ENCODE results near the gene BNC2.

BNC2 gene

DNA sequence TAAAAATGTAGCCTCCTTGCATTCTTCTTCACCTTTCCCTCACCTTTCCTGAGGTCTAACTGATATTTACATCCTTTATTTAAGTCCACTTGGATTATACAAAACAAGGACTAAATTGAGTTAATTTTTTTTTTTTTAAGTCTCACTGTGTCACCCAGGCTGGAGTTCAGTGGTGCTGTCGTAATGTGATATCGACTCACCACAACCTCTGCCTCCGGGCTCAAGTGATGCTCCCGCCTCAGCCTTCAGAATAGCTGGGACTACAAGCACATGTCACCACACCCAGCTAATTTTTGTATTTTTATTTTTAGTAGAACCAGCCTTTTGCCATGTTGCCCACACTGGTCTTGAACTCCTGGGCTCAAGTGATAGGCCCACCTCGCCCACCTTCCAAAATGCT is 195.3 kb downstream of the BNC2 start:
- DNase-seq (ENCODE audit: low spot score) (no peak), ATAC-seq (ENCODE audit: low read depth) (no peak)
- no peaks in the 10 kb centered on the region for H3K27me3 ChIP-seq (ENCODE audit: insufficient read depth, poor library complexity, severe bottlenecking)
- H3K4me3 ChIP-seq (ENCODE audit: severe bottlenecking) = no peak overlapping the region
- H3K36me3 ChIP-seq (ENCODE audit: low read depth) = no peaks in the 10 kb centered on the region
- H3K9me3 ChIP-seq (ENCODE audit: severe bottlenecking) = no peaks in the 10 kb centered on the region
- no peak overlapping the region for H3K27ac ChIP-seq (ENCODE audit: poor library complexity, severe bottlenecking)
- TF ChIP-seq, protein P1, sequence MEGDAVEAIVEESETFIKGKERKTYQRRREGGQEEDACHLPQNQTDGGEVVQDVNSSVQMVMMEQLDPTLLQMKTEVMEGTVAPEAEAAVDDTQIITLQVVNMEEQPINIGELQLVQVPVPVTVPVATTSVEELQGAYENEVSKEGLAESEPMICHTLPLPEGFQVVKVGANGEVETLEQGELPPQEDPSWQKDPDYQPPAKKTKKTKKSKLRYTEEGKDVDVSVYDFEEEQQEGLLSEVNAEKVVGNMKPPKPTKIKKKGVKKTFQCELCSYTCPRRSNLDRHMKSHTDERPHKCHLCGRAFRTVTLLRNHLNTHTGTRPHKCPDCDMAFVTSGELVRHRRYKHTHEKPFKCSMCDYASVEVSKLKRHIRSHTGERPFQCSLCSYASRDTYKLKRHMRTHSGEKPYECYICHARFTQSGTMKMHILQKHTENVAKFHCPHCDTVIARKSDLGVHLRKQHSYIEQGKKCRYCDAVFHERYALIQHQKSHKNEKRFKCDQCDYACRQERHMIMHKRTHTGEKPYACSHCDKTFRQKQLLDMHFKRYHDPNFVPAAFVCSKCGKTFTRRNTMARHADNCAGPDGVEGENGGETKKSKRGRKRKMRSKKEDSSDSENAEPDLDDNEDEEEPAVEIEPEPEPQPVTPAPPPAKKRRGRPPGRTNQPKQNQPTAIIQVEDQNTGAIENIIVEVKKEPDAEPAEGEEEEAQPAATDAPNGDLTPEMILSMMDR (IDR thresholded peaks at IDR 0.05; ENCODE audit: poor library complexity, severe bottlenecking) = no peak
- peaks cover 6% of the 10 kb centered on the region for H3K4me1 ChIP-seq (ENCODE audit: insufficient read depth, poor library complexity, severe bottlenecking)

DNA sequence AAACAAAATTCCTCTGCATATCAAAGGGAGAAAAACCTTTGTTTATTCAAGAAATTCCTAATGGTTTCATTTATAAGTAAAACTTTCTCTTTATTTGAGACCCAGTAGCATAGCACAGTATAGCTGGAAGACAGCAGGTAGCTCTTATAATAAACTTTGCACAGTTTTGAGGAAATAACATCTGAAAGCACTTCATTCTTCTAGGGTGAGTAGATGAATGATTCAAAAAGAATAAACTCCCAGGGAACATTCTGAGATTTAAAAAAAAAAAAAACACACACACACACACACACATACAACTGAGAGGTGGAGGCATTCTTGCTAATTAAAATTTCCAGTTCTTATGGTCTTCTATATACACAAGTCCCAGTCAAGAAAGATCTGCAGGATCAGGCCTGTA is 197.3 kb downstream of the BNC2 start:
- Histone ChIP-seq H3K4me1 (ENCODE audit: insufficient read depth, poor library complexity, severe bottlenecking) (peaks cover 6% of the 10 kb centered on the region), H3K9me3 (ENCODE audit: severe bottlenecking) (no peaks in the 10 kb centered on the region), H3K27me3 (ENCODE audit: insufficient read depth, poor library complexity, severe bottlenecking) (no peaks in the 10 kb centered on the region), H3K36me3 (ENCODE audit: low read depth) (no peaks in the 10 kb centered on the region), H3K4me3 (ENCODE audit: severe bottlenecking) (no peak overlapping the region), H3K27ac (ENCODE audit: poor library complexity, severe bottlenecking) (no peak overlapping the region)
- TF ChIP-seq, protein P1 (IDR thresholded peaks at IDR 0.05; ENCODE audit: poor library complexity, severe bottlenecking) = no peak
- DNase-seq (ENCODE audit: low spot score) = no peak
- ATAC-seq (ENCODE audit: low read depth) = no peak

DNA sequence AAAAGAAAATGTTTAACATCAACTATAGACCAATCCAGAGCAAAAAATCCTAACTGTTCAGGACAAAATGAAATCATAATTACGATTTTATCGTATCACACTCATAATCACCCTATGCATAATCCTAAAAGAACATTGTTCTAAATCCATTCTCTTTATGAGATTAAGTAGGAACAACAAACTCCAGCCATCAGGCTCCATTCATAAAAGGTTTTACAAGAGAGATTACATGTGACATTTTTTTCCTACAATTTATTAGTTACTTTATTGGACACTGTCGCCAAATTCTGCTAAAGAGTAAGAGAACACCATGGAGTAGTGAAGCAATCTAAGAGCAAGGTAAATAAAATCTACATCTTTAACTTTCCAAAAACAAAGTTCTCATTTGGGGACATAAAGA is 198.0 kb downstream of the BNC2 start:
- ATAC-seq (ENCODE audit: low read depth) (no peak), DNase-seq (ENCODE audit: low spot score) (no peak)
- TF ChIP-seq, protein P1 (IDR thresholded peaks at IDR 0.05; ENCODE audit: poor library complexity, severe bottlenecking) = no peak
- Histone ChIP-seq H3K27ac (ENCODE audit: poor library complexity, severe bottlenecking) (no peak overlapping the region), H3K27me3 (ENCODE audit: insufficient read depth, poor library complexity, severe bottlenecking) (no peaks in the 10 kb centered on the region), H3K4me3 (ENCODE audit: severe bottlenecking) (no peak overlapping the region), H3K36me3 (ENCODE audit: low read depth) (no peaks in the 10 kb centered on the region), H3K9me3 (ENCODE audit: severe bottlenecking) (no peaks in the 10 kb centered on the region), H3K4me1 (ENCODE audit: insufficient read depth, poor library complexity, severe bottlenecking) (peaks cover 6% of the 10 kb centered on the region)

DNA sequence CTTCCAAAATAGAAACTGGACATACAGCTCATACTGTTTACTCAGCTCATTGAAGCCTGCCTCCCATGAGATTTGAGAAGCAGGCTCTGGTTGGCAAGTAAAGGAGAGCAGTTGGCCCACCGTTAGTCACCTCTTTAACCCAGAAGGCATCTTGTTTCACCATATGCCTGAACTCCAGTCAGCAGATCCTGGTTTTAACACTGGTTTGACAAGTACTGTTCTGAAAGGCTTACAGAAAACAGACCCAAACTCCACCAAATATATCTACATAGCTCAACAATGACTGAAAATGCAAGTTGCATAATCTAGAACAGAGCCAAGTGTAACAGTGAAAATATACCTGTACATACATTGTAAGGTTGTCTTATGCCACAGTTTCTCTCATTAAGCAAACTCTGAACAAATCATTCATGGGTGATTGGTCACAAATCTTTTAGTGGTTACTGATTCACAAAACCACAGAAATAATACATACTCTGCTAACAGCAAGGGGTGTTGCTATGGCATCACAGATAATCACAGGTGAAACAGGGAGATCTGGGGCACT is 198.8 kb downstream of the BNC2 start:
- peak; percentile 81 for ATAC-seq (ENCODE audit: low read depth)
- H3K36me3 ChIP-seq (ENCODE audit: low read depth) = no peaks in the 10 kb centered on the region

DNA sequence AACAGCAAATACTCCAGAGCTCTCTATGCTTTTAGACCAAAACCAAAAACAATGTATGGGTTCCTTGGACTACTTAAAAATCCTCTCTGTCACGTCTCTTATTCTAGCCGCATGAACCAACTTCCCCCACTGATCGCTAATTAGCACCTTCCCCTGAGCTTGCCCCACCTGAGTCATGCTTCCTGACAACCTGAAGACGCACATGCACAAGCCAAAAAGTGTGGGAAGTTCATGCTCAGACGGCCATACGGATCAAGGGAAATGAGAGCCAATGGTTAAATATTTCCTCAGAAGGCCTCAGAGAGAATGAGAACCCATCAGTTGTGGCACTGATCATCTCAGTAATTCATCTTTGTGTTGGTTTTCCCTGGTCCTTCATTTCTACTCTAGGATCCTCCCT is 199.7 kb downstream of the BNC2 start:
- Histone ChIP-seq H3K27ac (ENCODE audit: poor library complexity, severe bottlenecking) (no peak overlapping the region), H3K9me3 (ENCODE audit: severe bottlenecking) (no peaks in the 10 kb centered on the region), H3K4me3 (ENCODE audit: severe bottlenecking) (no peak overlapping the region), H3K27me3 (ENCODE audit: insufficient read depth, poor library complexity, severe bottlenecking) (no peaks in the 10 kb centered on the region), H3K36me3 (ENCODE audit: low read depth) (no peaks in the 10 kb centered on the region), H3K4me1 (ENCODE audit: insufficient read depth, poor library complexity, severe bottlenecking) (peaks cover 6% of the 10 kb centered on the region)
- DNase-seq (ENCODE audit: low spot score) (no peak), ATAC-seq (ENCODE audit: low read depth) (no peak)
- TF ChIP-seq, protein P1 (IDR thresholded peaks at IDR 0.05; ENCODE audit: poor library complexity, severe bottlenecking) = no peak

More for the DNA sequence above, 198.8 kb downstream of the BNC2 start:
- Histone ChIP-seq H3K27ac (ENCODE audit: poor library complexity, severe bottlenecking) (no peak overlapping the region), H3K4me1 (ENCODE audit: insufficient read depth, poor library complexity, severe bottlenecking) (peaks cover 6% of the 10 kb centered on the region), H3K9me3 (ENCODE audit: severe bottlenecking) (no peaks in the 10 kb centered on the region), H3K27me3 (ENCODE audit: insufficient read depth, poor library complexity, severe bottlenecking) (no peaks in the 10 kb centered on the region), H3K4me3 (ENCODE audit: severe bottlenecking) (no peak overlapping the region)
- TF ChIP-seq, protein P1 (IDR thresholded peaks at IDR 0.05; ENCODE audit: poor library complexity, severe bottlenecking) = no peak
- no peak for DNase-seq (ENCODE audit: low spot score)

All from RWPE2 (cell line).